Activated gamma-delta T cell treated with Interleukin-2 at 50 U/mL for 16 hours (primary cell): ENCODE measurements around the gene AGO3.
"Not testable (repeated sequence)": the region's sequence is repeated elsewhere in the genome, so short reads cannot be mapped to it uniquely, and the experiment has no call there.

Source experiments
- DNase-seq: peaks from one replicate; pipeline ENCODE4 v3.0.0-alpha.2; 2020

The AGO3 gene

DNA sequence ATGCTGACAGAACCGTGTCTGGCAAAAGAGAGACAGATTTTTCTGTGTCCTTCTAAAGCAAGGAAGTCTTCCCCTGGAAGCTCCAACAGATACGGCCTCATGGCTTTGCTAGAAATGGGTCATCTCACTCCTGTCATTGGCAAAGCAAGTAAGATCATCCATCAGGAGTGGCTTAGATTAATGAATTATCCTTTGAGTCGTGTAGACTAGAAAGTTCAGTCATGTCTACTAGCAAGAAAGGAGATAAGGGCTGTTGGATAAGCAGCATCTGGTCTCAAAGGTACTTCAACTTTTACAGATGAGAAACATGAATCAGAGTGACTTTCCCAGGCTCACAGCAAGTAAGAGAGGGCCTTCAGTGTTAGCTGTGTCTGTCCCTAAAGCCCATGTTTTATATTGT is 3.4 kb upstream of the AGO3 start:
- DNase-seq = no peak

DNA sequence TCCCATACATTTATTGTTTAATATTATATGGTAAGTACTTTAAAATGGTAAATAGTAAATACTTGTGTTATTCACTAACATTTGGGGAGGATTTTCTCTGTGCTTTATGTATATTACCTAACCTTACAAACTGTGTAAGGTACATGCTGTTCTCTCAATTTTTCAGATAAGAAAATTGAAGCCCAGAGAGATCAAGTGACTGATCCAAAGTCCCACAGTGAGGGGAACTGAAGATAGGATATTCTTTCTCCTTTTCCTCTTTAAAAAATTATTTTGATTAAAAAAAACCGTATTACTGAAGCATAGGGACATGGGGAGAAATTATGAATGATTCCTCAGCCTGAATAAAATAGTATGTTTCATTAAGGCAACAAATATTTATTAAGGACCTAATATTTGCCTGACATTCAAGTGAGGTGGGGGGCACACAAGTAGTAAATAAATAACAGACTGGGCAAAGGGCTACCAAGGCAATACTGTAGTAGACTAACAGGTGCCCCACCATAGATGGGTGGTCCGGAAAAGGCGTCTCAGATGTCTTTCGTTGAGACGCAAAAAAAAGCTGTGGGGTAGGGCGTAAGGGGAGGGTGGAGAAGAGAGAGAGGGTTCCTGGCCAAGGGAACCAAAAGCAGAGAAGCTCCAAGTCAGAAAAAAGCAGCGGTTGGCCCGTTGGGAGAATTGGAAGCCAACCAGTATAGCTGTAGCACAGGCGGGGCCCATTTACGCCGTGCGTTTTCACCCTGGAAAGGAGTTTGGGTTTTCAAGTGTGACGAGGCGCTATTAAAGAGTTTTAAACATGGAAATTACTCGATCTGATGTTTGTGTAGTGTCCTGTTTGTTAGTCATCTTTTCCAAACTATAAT is 944 bp upstream of the AGO3 start:
- DNase-seq = peak; percentile 22

DNA sequence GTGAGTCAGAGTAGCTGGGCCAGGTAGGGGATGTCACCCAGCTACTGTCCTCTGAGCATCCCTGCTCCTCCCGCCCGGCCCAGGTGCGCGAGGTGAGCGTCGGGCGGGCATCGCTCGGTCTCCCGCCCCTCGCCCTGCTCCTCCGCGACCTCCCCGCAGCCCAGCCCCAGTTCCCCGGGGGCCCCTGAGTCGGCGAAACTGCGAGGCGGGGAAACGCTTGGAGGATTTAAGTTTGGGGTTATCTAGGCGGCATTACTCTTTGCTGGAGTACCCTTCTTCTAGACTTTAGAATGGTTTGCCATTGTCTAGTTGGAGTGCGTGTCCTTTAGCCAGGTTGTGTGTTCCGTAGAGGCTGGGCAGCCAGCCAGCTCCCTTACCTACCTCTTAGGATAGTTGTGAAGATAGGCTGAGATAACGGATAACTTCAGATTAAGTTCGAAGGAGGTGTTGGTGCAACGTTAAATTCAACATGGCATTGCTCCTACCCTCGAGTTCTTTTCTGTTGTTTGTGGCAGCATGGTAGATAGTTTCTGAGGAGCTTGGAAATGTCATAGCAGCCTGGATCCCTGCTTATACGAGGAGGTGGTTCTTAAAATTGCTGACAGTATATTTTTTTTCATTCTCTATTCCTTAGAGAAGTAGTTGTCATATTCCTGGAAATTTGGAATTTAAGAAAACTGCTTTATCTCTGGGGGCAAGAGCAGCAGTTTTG is 697 bp downstream of the AGO3 start:
- DNase-seq = no peak

DNA sequence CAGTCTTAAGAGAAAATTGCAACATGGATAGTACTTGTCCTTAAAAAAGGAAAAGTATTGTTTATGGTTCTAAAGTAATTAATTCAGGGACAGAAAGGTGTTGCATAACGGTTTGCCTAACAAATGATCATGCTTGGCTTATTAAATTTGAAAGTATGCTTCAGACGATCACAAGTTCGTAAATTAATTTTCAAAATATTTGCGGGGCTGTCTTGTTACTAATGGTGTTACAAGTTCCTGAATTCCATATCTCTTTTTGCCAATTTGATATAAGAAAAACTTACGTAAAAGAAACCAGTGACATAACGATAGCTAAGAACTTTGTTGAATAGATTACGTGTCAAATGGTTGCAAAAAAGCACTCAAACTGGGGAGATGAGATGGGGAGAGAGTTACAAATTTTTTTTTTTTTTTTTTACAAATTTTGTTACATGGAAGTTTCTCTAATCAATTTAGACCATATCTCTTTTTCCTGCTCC is 1.3 kb downstream of the AGO3 start:
- no peak for DNase-seq

DNA sequence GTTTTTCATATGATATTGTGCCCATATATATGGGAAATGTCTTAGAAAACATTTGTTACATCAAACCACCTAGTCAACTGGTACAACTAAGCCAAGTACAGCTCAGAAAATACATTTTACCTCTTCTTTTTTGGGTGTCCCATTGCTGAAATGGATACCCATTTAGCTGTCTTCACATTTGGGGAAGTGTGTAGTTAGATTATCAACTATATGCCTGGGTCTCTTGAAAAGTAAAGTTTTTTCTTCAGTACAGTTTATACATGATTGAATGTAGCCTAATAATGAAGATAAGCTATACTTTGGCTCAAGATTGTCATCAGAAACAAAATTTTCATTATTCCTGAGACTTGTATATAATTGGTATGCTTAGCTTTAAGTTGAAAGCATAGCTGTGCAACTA is 2.0 kb downstream of the AGO3 start:
- DNase-seq = no peak

DNA sequence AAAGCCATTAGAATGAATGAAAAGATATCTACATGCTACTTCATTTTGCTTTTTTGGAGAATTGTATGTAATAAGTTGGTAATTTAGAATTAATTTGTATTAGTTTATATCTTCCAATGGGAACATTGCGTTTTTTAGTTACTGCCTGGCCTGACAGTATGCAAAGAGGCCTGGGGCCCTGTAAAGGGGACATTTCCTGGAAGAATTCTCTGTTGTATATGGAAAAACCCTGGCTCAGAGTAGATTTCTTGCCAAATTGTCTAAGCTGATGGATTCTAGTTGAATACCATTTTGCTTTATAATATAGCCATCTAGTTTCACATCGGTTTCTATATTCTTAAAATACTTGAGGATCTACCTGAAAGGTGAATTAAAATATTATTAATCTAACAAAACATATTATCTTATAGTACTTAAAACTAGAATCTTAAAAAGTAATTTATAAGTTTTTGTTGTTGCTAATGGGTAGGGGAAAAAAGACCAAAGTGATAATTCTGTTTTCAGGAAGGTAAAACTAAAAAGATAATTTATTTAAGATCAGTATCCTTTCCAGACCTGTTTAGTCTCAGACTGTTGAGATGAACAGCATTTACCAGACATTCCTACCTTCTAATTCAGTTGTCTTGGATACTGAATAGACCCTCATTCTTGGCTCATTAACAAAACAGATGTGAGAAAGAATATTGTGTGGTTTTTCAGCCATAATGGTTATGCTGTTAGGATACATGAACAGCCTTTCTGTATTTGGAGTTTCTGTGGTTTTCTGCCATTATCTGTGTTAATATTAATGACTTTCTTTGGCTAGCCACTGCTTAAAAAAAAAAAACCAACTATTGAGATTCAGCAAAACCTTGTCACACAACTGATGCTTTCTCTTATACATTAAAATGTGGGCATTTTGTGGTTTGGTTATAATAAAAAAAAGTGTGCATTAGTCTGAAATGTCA is 4.8 kb downstream of the AGO3 start:
- DNase-seq = no peak

DNA sequence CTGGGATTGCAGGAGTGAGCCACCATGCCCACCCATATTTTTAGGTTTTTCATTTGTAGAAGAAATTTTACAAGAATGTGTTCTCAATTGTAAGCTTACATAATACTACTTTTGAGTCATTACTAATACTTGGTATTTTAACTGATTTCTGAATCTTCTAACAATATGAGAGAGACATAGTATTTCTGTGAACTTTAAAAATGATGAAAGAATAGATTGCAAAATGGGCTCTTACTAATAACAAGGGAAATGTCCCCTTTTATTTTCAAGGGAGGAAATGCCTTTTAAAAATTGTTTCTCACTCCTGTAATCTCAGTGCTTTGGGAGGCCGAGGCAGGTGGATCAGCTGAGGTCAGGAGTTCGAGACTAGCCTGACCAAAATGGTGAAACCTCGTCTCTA is 5.9 kb downstream of the AGO3 start:
- DNase-seq = no peak

DNA sequence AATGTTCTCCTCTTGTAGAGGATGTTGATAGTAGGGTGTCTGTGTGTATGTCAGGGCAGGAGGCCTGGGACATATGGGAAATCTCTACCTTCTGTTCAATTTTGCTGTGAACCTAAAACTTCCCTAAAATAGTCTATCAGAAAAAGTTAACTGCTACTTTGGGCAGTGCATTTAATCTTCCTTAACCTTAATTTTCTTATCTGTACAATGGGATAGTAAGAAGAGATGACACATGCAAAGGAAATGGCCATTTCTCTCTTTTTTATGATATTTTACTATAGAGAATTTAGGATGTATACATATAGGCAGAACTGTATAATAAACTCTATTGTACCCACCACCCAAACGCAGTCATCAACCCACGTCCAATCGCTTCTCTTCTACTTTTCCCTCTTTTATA is 8.6 kb downstream of the AGO3 start:
- DNase-seq = no peak

DNA sequence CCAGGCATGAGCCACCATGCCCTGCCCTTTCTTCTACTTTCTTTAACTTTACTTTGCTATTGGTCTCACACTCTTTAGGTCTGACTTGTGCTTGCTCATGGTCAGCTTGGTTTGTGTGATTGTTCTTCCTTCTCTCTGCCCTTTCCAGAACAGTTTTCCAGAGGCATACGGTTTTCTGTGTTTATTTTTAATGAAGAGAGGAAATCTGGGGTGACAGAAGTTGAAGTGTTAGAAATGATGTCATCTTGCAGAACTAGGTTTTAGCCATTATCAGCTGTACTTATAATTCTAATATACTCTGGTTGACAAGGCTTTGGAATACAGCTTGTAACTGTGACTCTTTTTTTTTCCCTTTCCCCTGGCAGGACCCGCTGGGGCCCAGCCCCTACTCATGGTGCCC is 14.4 kb downstream of the AGO3 start:
- no peak for DNase-seq

DNA sequence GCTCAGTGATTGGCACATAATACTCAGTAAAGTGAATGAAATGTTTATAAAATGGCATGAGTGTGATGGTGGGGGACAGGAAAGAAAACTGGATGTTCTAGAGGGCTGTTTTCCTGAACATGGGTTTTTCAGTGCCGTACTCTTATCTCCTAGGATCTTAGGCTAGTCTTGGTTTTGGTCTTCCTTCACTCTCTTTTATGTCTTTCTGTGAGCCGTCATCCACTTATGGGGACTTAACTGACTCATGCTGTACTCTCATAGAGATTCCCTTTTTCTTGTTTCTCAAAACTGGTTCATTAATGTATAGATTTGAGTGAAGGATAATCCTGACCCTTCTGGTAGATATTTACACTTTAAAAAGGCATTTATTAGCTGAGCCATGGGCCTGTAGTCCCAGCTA is 16.6 kb downstream of the AGO3 start:
- DNase-seq = no peak

DNA sequence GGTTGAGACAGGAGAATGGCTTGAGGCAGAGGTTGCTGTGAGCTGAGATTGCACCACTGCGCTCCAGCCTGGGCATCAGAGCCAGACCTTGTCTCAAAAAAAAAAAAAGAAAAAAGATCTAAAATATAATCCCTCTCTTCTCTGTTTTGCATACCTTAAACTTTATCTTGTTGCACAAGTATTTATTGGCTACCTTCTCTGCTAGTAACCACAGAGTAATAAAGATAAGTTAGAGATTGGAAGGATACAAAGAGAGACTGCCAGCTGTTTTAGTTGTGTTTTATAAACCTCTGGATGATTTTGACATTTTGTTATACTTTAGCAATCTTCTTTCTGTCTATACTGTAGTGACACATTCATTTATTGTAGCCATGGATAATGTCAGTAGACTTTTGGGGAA is 27.7 kb downstream of the AGO3 start:
- DNase-seq = no peak

DNA sequence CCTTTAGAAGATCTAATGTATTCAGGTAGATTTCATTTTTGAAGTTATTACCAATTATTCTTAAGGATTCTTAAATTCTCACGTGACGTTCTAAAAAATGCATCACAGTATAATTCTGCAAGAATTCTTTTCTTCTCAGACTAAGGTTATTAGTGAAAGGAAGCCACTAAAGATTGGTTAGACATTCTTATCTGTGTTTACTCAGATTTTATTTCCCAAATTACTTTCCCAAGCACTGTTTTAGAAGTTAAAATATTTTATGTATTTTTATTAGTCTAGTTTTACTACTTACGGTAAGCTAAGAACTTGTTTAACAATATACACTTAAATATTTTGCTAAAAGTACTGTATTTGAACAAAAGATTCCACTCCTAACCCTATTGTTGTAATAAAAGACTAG is 28.4 kb downstream of the AGO3 start:
- DNase-seq = no peak

DNA sequence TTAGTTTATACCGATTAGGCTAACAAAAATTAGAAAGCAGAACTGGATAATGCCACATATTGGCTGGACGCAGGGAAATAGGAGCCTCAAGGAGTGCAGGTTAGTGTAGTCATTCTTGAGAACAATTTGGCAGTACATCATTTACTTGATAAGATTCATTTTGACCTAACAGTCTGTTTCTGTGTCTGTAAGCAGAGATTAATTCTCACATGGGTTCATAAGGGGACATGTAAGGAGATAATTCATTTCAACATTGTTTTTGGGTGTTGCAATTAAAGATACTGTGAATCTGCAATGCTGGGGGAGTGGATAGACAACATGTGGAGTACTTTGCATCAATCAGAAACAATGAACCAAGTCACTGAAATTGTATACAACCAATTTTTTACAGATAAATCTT is 32.0 kb downstream of the AGO3 start:
- DNase-seq = no peak

DNA sequence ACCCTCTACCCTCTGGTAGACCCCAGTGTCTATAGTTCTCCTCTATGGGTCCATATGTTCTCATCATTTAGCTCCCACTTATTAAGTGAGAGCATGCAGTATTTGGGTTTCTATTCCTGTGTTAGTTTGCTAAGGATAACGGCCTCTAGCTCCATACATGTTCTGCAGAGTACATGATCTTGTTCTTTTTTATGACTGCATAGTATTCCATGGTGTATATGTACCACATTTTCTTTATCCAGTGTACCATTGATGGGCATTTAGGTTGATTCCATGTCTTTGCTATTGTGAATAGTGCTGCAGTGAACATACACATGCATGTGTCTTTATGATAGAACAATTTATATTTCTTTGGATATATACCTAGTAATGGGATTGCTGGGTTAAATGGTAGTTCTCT is 33.4 kb downstream of the AGO3 start:
- not testable (repeated sequence) for DNase-seq

DNA sequence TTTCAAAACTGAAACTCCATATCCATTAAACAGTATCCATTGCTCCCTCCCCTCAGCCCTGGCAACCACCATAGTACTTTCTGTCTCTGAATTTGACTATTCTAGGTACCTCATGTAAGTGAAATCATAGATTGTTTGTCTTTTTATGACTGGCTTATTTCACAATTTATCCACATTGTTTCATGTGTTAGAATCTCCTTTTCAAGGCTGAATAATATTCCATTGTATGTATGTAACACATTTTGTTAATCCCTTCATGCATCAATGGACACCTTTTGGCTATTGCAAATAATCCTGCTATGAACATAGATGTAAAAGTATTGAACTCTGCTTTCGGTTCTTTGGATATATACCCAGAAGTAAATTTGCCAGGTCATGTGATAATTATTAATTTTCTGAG is 37.5 kb downstream of the AGO3 start:
- no peak for DNase-seq

DNA sequence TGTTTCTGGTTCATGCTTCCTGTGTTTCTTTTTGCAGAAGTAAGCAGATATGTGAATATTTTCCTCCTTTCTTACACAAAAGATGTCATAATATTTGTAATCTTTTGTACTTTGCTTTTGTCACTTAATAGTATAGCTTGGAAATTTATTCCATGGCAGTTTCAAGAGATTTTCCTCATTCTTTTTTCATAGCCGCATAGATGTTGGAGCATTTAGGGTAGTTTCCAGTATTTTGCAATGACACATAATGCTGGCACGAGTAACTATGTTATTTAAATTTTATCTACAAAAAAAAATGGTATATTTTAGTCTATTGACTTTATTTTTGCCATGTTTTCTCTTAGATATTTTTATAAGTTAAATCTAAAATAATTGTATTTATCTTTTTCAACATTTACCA is 40.7 kb downstream of the AGO3 start:
- DNase-seq = no peak

DNA sequence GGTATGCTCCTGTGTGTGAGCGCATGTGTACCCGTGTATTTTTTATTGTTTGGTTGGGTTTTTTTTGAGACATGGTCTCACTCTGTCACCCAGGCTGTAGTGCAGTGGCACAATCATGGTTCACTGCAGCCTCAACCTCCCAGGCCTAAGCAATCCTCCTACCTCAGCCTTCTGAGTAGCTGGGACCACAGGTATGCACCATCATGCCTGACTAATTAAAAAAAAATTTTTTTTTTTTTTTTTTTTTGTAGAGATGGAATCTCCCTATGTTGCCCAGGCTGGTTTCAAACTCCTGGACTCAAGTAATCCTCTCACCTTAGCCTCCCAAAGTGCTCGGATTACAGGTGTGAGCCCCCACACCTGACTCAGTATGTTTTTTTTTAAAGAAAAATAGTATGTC is 41.7 kb downstream of the AGO3 start:
- DNase-seq = not testable (repeated sequence)

DNA sequence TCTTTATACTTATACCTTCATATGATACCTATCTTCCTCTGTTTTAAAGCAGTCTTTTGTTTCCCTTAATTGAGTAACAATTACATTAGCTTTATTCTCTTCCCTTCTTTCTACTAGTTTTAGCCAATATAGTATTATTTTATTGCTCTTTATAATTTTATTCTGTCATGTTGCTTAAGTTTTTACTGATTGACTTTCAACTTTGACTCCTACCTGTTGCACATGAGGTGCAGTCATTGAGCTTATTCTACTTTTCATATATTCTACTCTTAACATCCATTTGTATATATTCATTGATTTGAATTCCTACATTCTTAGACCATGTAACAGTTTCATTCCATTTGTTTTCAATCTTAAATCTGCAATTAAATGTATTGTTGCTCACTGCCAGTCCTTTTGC is 49.2 kb downstream of the AGO3 start:
- DNase-seq = no peak

DNA sequence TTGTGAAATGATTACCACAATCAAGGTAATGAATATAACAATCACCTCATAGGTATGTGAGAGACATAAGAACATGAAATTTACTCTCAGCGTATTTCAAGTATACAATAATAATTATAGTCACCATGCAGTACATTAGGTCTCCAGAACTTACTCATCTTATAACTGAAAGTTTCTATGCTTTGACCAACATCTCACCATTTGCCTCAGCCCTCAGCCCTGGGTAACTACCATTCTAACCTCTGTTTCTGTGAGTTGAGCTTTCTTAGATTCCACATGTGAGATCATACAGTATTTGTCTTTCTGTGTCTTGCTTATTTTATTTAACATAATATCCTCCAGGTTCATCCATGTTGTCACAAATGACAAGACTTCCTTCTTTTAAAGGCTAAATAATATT is 57.3 kb downstream of the AGO3 start:
- no peak for DNase-seq

DNA sequence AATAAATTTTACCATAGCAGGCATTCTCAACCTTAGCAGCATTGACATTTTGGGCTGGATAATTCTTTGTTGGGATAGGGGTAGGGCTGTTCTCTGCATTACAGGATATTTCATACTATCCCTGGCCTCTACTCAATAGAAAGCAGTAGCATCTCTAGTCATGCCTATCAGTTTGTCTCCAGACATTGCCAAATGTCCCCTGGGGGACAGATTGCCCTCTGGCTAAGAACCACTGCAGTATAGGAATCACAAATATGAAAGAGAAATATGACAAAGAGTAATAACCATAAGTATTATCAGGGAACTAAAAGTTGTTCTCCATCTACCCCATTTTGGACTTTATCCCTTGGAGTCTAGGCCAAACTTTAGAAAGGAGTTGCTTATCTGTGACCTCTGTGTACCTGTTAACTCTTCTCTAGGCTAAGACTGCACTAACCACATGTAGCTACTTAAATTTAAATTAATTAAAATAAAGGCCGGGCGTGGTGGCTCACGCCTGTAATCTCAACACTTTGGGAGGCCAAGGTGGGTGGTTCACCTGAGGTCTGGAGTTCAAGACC is 76.1 kb downstream of the AGO3 start:
- no peak for DNase-seq

DNA sequence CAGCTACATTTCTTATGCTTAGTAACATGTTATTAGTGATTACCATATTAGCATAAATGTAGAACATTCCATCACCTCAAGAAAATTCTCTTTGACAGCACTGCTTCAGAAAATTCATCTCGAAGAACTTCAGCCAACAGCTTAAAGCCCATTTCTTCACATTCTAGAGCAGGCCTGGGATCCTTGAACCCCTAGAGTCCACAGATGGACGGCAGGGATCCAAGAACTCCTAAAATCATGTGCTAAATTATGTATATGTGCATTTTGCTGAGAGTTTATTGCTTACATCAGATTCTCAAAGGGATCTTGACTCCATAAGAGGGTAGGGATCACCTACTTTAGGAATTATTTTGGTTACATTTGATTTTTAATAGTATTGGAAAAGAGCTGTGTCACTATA is 76.8 kb downstream of the AGO3 start:
- DNase-seq = no peak

DNA sequence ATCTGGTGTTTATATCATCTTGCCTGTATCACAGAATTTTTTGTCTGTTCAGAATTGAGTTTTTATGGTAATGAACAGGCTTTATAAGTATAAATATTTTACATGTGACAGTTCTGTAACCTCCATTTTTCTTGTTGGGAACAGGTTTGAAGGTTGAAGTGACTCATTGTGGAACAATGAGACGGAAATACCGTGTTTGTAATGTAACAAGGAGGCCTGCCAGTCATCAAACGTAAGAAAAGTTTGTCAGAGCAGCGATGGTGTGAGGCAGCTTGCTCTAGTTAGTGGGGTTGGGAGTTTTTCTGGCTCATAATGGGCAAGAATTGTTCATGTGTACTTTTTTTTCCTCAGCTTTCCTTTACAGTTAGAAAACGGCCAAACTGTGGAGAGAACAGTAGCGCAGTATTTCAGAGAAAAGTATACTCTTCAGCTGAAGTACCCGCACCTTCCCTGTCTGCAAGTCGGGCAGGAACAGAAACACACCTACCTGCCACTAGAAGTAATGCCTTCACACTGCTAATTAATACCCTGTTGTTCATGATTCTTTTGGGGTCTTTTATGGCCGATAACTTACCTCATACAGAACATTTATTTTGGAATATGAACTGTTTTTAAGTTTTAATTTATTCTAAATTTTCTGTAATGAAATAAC is 77.8 kb downstream of the AGO3 start:
- no peak for DNase-seq
